Measurements from ENCODE around the gene PEX1. TPM values are rescaled to one million over a fixed set of nuclear protein-coding genes. Genes with fewer than 3 reads are reported as not detected.

Gene PEX1
- total RNA-seq, 3 donors from 2014 or later = 20.2 to 52.8 (median 34.4) TPM

DNA sequence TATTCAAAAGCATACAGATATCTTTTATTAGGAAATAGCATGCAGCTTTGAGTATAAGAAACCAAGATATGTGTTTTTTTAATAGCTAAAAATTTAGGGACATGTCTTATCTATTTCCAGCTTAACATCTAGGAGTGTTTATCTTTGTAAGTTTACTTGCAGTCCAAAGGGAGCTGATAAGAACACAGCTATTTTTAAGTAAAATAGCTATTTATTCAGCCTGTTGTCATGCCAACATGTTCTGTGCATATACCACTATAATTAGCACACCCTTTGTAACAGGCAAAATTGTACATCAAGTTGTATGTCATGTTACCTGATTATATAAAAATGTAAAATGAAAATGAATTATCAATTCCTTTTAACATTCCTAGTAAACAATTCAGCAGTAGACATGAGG is 32.3 kb upstream of the PEX1 start:
- Histone ChIP-seq H3K27me3 (no peaks in the 10 kb centered on the region), H3K9me3 (no peaks in the 10 kb centered on the region), H3K36me3 (no peaks in the 10 kb centered on the region), H3K27ac (no peak overlapping the region), H3K4me1 (no peaks in the 10 kb centered on the region), H3K4me3 (no peak overlapping the region)
- no peak for DNase-seq (ENCODE audit: low spot score in 2 of 2)
- intact Hi-C loops (cut with DNase I; ENCODE audit: low total_unique reads) = no loop called here
- TF ChIP-seq POLR2A (IDR thresholded peaks at IDR 0.05) (no peak), POLR2AphosphoS5 (IDR thresholded peaks at IDR 0.05) (no peak)
- TF ChIP-seq, protein P1, sequence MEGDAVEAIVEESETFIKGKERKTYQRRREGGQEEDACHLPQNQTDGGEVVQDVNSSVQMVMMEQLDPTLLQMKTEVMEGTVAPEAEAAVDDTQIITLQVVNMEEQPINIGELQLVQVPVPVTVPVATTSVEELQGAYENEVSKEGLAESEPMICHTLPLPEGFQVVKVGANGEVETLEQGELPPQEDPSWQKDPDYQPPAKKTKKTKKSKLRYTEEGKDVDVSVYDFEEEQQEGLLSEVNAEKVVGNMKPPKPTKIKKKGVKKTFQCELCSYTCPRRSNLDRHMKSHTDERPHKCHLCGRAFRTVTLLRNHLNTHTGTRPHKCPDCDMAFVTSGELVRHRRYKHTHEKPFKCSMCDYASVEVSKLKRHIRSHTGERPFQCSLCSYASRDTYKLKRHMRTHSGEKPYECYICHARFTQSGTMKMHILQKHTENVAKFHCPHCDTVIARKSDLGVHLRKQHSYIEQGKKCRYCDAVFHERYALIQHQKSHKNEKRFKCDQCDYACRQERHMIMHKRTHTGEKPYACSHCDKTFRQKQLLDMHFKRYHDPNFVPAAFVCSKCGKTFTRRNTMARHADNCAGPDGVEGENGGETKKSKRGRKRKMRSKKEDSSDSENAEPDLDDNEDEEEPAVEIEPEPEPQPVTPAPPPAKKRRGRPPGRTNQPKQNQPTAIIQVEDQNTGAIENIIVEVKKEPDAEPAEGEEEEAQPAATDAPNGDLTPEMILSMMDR (IDR thresholded peaks at IDR 0.05) = no peak

DNA sequence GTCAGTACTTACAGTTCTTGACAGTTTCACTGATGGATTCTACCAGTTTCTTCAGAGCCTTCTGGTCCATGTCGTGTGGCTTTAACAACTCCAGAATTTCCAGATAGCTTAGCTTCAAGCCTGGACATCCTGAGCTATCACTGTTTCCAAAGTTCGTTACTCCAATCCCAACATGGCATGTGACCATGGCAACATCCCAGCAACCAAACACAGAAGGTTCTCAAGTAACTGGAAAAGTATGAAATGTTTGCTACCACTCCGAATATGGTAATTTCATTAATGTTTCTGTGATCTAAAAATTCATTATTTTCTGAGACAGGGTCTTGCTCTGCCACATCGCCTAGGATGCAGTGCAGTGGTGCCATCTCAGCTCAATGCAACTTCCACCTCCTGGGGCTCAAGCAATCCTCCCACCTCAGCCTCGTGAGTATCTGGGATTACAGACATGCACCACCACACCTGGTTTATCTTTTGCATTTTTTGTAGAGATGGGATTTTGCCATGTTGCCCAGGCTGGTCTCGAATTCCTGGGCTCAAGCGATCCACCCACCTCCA is 29.6 kb upstream of the PEX1 start:
- intact Hi-C loops (cut with DNase I; ENCODE audit: low total_unique reads) = no loop called here
- no peak overlapping the region for H3K27ac ChIP-seq
- H3K27me3 ChIP-seq = no peaks in the 10 kb centered on the region
- no peaks in the 10 kb centered on the region for H3K4me1 ChIP-seq
- TF ChIP-seq POLR2A (IDR thresholded peaks at IDR 0.05) (no peak), POLR2AphosphoS5 (IDR thresholded peaks at IDR 0.05) (no peak)
- TF ChIP-seq, protein P1 (IDR thresholded peaks at IDR 0.05) = no peak
- H3K4me3 ChIP-seq = no peak overlapping the region
- no peak for DNase-seq (ENCODE audit: low spot score in 2 of 2)
- no peaks in the 10 kb centered on the region for H3K9me3 ChIP-seq
- H3K36me3 ChIP-seq = no peaks in the 10 kb centered on the region

DNA sequence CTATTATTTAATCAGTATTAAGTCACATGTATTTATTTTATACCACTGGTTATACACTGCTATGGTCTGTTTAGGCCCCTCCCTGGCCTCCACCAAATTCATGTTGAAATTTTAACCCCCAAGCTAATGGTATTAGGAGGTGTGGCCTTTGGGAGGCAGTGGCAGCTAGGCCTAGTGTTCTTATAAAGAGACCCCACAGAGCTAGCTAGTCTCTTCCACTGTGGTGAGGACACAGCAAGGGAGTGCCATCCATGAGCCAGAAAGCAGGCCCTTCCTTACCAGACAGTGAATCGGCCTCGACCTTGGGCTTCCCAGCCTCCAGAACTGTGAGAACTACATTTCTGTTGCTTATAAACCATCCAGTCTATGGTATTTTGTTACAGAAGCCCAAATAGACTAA is 28.9 kb upstream of the PEX1 start:
- intact Hi-C loops (cut with DNase I; ENCODE audit: low total_unique reads) = no loop called here
- H3K9me3 ChIP-seq = no peaks in the 10 kb centered on the region
- no peaks in the 10 kb centered on the region for H3K27me3 ChIP-seq
- no peak overlapping the region for H3K27ac ChIP-seq
- no peaks in the 10 kb centered on the region for H3K36me3 ChIP-seq
- H3K4me1 ChIP-seq = no peaks in the 10 kb centered on the region
- DNase-seq (ENCODE audit: low spot score in 2 of 2) = no peak
- no peak for TF ChIP-seq POLR2AphosphoS5 (IDR thresholded peaks at IDR 0.05)
- TF ChIP-seq POLR2A (IDR thresholded peaks at IDR 0.05) = no peak
- H3K4me3 ChIP-seq = no peak overlapping the region

DNA sequence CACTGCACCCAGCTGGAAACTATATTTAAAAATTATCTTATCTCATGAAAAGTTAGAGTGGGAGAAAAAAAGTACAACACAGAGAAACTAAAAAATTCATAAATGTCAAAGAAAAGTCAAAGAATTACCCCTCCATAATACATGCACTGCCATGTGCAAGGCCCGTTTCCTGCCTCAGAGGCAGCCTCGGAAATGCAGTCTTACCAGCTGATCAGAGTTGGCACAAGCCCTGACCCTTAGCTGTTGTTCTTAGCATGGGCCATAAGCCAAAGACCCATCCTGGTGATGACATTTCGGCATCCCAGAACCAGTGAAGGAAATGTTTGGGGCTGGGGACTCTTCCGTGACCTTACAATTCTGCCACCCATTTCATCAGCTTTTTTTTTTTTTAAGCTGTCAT is 21.9 kb upstream of the PEX1 start:
- H3K9me3 ChIP-seq = no peaks in the 10 kb centered on the region
- H3K36me3 ChIP-seq = no peaks in the 10 kb centered on the region
- no peak for TF ChIP-seq POLR2A (IDR thresholded peaks at IDR 0.05)
- TF ChIP-seq, protein P1 (IDR thresholded peaks at IDR 0.05) = no peak
- TF ChIP-seq POLR2AphosphoS5 (IDR thresholded peaks at IDR 0.05) = no peak
- intact Hi-C loops (cut with DNase I; ENCODE audit: low total_unique reads) = no loop called here
- no peaks in the 10 kb centered on the region for H3K4me1 ChIP-seq
- H3K4me3 ChIP-seq = no peak overlapping the region
- no peak for DNase-seq (ENCODE audit: low spot score in 2 of 2)
- no peak overlapping the region for H3K27ac ChIP-seq
- H3K27me3 ChIP-seq = no peaks in the 10 kb centered on the region

DNA sequence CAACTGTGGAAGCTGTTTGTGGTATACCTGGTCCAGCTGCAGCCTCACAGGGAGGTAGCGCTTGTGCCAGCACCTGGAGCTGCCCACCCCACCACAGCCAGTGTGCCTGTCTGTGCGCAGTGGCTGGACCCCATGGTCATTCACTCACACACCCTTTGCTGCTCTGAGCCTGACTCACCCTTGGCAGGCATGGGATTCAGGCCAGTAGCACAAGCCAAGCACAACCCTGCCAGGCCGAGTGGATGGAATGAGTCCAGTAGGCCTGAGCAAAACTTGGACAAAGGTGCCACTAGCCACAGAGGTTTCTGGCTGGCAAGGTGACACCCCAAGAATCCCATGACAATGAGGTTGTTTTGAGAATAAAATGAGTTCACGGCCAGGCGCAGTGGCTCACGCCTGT is 19.3 kb upstream of the PEX1 start:
- no peak for DNase-seq (ENCODE audit: low spot score in 2 of 2)
- no peaks in the 10 kb centered on the region for H3K9me3 ChIP-seq

More for the DNA sequence above, 19.3 kb upstream of the PEX1 start:
- Histone ChIP-seq H3K4me1 (no peaks in the 10 kb centered on the region), H3K36me3 (no peaks in the 10 kb centered on the region), H3K27ac (no peak overlapping the region), H3K27me3 (no peaks in the 10 kb centered on the region), H3K4me3 (no peak overlapping the region)
- no peak for TF ChIP-seq POLR2A (IDR thresholded peaks at IDR 0.05)
- TF ChIP-seq, protein P1 (IDR thresholded peaks at IDR 0.05) = no peak
- no peak for TF ChIP-seq POLR2AphosphoS5 (IDR thresholded peaks at IDR 0.05)
- intact Hi-C loops (cut with DNase I; ENCODE audit: low total_unique reads) = no loop called here
